GM18517 (cell line): ENCODE data around the gene ARHGEF9.
"Not testable (repeated sequence)": the region's sequence is repeated elsewhere in the genome, so short reads cannot be mapped to it uniquely, and the experiment has no call there.

Source experiments
- ATAC-seq: cut with Tn5 transposase; IDR thresholded peaks from one replicate; pipeline ENCODE4 v1.9.1; 2021; ENCODE audit warnings: mild to moderate bottlenecking, moderate library complexity; ENCODE audit not compliant: unreplicated experiment

Gene ARHGEF9

GRCh38 chrX:63664741-63665140 lies 120.3 kb downstream of the ARHGEF9 start:
- no peak for ATAC-seq

GRCh38 chrX:63664083-63664482 lies 120.9 kb downstream of the ARHGEF9 start:
- no peak for ATAC-seq

GRCh38 chrX:63661676-63662075 lies 123.3 kb downstream of the ARHGEF9 start:
- ATAC-seq = no peak

GRCh38 chrX:63658920-63659319 lies 126.1 kb downstream of the ARHGEF9 start:
- no peak for ATAC-seq

GRCh38 chrX:63657821-63658220 lies 127.2 kb downstream of the ARHGEF9 start:
- no peak for ATAC-seq

- ATAC-seq = no peak
Measured at GRCh38 chrX:63656871-63657580, 128.0 kb downstream of the ARHGEF9 start.

- no peak for ATAC-seq
Measured at GRCh38 chrX:63652086-63652765, 132.8 kb downstream of the ARHGEF9 start.

- ATAC-seq = not testable (repeated sequence)
Measured at GRCh38 chrX:63645748-63646147, 139.3 kb downstream of the ARHGEF9 start.

GRCh38 chrX:63635750-63636149 lies 149.3 kb downstream of the ARHGEF9 start:
- ATAC-seq = no peak

- no peak for ATAC-seq
Measured at GRCh38 chrX:63613531-63614028, 171.4 kb downstream of the ARHGEF9 start.

GRCh38 chrX:63585936-63586335 lies 199.1 kb downstream of the ARHGEF9 start:
- no peak for ATAC-seq
